ENCODE data around the gene CETN1.

CETN1 gene

GRCh38 chr18:549967-550366 is 30.2 kb upstream of the CETN1 start:
- Histone ChIP-seq H3K9ac (no peak overlapping the region), H3K79me2 (no peaks in the 10 kb centered on the region), H3K27ac (no peak overlapping the region), H3K36me3 (ENCODE audit: control insufficient read depth, insufficient read depth, low read length) (no peaks in the 10 kb centered on the region), H3K4me2 (ENCODE audit: low read length) (no peak overlapping the region), H2AFZ (no peak overlapping the region), H3K4me1 (no peaks in the 10 kb centered on the region), H3K4me3 (ENCODE audit: low read depth, low read length) (no peak overlapping the region), H3K27me3 (ENCODE audit: control insufficient read depth, insufficient read depth, low read length) (no peaks in the 10 kb centered on the region), H3K9me3 (ENCODE audit: control insufficient read depth, low read length) (no peaks in the 10 kb centered on the region)
- TF ChIP-seq CTCF (IDR thresholded peaks at IDR 0.05) = no peak

GRCh38 chr18:551404-552061 is 28.6 kb upstream of the CETN1 start:
- no peaks in the 10 kb centered on the region for H3K36me3 ChIP-seq (ENCODE audit: control insufficient read depth, insufficient read depth, low read length)
- H2AFZ ChIP-seq = no peak overlapping the region
- H3K27me3 ChIP-seq (ENCODE audit: control insufficient read depth, insufficient read depth, low read length) = no peaks in the 10 kb centered on the region
- no peaks in the 10 kb centered on the region for H3K79me2 ChIP-seq
- no peaks in the 10 kb centered on the region for H3K4me1 ChIP-seq
- TF ChIP-seq CTCF (IDR thresholded peaks at IDR 0.05) = no peak
- H3K9ac ChIP-seq = no peak overlapping the region
- H3K4me3 ChIP-seq (ENCODE audit: low read depth, low read length) = no peak overlapping the region
- no peaks in the 10 kb centered on the region for H3K9me3 ChIP-seq (ENCODE audit: control insufficient read depth, low read length)
- H3K4me2 ChIP-seq (ENCODE audit: low read length) = no peak overlapping the region
- H3K27ac ChIP-seq = no peak overlapping the region

GRCh38 chr18:555705-556457 is 24.3 kb upstream of the CETN1 start:
- Histone ChIP-seq H3K4me3 (ENCODE audit: low read depth, low read length) (no peak overlapping the region), H3K27me3 (ENCODE audit: control insufficient read depth, insufficient read depth, low read length) (no peaks in the 10 kb centered on the region), H3K4me1 (no peaks in the 10 kb centered on the region), H3K9me3 (ENCODE audit: control insufficient read depth, low read length) (no peaks in the 10 kb centered on the region), H3K4me2 (ENCODE audit: low read length) (no peak overlapping the region), H3K79me2 (no peaks in the 10 kb centered on the region), H3K36me3 (ENCODE audit: control insufficient read depth, insufficient read depth, low read length) (no peaks in the 10 kb centered on the region), H3K9ac (no peak overlapping the region), H2AFZ (no peak overlapping the region), H3K27ac (no peak overlapping the region)
- TF ChIP-seq CTCF (IDR thresholded peaks at IDR 0.05) = no peak

- TF ChIP-seq CTCF (IDR thresholded peaks at IDR 0.05) = no peak
- H2AFZ ChIP-seq = no peak overlapping the region
Observed at GRCh38 chr18:564708-565561, 15.2 kb upstream of the CETN1 start.

More at GRCh38 chr18:564708-565561, 15.2 kb upstream of the CETN1 start:
- Histone ChIP-seq H3K4me3 (ENCODE audit: low read depth, low read length) (no peak overlapping the region), H3K36me3 (ENCODE audit: control insufficient read depth, insufficient read depth, low read length) (no peaks in the 10 kb centered on the region), H3K9ac (no peak overlapping the region), H3K27me3 (ENCODE audit: control insufficient read depth, insufficient read depth, low read length) (no peaks in the 10 kb centered on the region), H3K9me3 (ENCODE audit: control insufficient read depth, low read length) (no peaks in the 10 kb centered on the region), H3K27ac (no peak overlapping the region), H3K4me1 (no peaks in the 10 kb centered on the region), H3K4me2 (ENCODE audit: low read length) (no peak overlapping the region), H3K79me2 (no peaks in the 10 kb centered on the region)
